GM21737 (cell line): ENCODE data around the gene UQCC2.

Experiments used
- ATAC-seq: cut with Tn5 transposase; IDR thresholded peaks from one replicate; pipeline ENCODE4 v1.9.1; 2021; ENCODE audit warnings: mild to moderate bottlenecking, moderate library complexity; ENCODE audit not compliant: unreplicated experiment

The UQCC2 gene

DNA sequence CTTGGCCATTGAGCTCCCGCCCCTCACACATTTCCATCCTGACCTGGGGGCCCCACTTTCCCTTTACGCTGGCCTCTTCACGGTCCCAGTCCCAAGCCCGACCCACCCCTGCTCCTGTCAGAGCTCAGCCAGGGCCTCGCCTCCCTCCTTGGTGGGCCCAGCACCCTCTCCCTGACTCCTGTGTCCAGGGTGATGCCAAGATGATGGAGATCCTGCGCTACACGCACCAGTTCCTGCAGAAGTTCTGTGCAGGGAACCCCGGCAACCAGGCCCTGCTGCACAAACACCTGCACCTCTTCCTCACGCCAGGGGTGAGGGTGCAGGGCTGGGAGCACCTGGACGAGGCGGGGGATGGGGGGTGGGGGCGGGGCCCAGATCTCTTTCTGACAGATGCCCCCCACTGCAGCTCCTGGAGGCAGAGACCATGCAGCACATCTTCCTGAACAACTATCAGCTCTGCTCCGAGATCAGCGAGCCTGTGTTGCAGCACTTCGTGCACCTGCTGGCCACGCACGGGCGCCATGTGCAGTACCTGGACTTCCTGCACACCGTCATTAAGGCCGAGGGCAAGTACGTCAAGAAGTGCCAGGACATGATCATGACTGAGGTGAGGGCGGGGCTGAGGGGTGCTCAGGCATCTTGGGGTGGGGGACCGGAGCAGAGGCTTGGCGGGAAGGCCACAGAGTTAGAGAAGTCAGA lies 33.1 kb downstream of the UQCC2 start:
- ATAC-seq, result no peak

DNA sequence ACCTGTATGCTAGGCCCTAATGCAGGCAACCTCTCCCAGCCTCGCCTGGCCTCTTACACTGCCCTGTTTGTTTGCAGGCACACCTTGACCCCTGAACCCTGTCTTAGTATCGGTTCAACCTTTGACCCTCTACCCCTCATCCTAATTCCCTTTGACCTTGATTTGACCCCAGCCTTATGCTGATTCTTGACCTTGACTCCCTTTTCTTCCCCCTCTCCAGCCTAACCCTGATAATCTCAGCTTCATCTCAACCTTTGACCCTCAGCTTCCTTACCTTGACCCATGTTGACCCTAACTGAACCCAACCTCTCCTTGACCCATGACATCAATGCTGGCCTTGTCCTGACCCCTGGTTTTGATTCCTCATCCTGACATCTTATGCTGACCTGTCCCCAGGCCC lies 33.8 kb downstream of the UQCC2 start:
- no peak for ATAC-seq

DNA sequence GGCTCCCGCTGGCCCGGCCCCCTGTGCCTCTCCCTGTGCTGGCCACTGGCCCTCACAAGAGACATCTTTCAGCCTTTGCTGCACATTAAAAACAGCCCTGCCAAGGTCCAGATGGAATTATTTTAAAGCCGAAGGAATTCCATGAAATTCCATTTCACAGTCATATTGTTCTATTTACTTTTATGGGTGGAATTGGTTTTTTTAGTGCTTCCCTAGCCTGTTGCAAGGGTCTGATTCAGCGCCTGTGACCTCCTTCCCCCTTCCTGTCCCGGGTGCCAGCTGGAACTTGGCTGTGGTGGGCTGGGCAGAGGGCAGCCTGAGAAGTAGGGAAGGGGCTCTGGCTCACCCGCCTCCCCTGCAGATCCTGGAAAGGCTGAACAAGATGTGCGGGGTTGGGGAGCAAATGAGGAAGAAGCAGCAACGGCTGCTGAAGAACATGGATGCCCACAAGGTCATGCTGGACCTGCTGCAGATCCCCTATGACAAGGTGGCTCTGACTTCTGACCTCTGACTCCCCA lies 34.3 kb downstream of the UQCC2 start:
- ATAC-seq, result no peak

DNA sequence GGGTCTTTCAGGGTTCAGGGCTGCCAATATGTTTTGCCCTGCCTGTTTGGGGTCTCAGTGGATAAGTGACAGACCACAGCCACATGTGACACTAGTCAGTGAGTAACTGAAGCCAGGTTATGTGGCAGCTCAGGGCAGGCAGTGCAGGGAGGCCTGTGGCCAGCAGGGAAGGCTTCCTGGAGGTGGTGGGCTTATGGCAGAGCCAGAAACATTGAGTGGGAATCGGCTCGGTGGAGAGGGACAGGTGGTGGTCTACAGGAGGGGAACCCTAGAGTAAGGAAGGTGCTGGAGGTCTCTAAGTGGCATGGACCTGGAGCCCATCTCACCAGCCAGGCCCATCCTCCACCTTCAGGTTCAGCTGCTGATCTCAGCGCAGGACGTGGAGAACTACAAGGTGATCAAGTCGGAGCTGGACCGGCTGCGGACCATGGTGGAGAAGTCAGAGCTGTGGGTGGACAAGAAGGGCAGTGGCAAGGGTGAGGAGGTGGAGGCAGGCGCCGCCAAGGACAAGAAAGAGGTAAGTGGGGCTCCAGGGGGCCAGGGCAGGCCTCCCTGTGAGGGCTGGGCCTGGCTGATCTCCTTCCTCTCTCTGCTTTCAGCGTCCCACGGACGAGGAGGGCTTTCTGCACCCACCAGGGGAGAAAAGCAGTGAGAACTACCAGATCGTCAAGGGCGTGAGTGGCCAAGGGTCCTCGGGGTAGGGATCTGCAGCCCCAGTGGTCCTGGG lies 34.9 kb downstream of the UQCC2 start:
- no peak for ATAC-seq

DNA sequence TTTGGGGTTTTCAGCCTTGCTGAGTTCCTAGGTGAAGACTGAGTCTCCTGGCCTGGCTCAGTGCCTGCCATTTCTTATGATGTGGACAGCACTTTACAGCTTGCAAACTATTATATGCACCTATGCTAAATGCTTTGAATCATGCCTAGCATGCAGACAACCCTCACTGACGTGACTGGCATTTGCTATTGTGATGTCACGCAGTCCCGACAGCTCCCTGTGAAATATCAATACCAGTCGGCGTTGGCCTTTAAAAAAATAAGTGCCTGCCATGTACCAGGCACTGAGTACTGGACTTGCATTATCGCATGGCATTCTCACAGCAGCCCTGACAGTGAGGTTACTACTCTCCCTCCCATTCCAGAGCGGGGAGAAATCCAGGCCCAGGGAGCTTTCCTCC lies 35.5 kb downstream of the UQCC2 start:
- ATAC-seq, result no peak

DNA sequence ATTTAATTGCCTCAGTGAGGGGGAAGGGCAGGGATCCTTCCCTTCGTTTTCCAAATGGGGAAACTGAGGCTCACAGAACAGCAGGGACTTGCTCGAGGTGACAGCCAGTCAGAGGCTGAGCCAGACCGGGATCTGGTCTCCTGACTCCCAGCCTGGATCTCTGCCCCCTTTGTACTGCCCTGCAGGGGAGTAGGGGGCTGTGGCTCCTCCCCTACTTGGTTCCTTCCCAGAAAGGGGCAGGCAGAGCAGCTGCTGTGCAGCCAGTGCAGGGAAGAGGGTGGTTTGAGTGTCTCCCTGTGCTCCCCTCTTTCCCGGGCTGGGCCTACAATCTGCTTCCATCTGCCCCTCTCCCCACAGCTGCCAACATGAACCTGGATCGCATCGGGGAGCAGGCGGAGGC lies 37.6 kb downstream of the UQCC2 start:
- ATAC-seq, result no peak

DNA sequence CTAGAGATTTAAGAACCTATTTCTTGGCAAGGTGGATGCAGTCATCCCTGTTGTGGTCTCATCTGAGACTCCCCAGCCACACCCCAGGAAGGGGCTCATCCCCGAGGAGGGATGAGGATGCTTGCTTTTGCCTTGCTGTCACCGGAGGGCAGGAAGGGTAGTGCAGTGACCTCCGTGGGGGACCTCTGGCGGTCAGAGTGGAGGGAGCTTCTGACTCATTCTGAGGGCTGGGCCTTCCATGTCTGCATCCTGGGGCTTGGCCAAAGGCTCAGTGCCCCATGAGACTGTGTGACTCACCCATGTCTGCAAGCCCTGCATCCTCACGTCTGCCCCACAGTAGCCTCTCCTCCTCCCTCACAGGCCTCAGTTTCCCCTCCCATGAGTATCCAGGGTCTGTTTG lies 38.7 kb downstream of the UQCC2 start:
- ATAC-seq, result no peak

DNA sequence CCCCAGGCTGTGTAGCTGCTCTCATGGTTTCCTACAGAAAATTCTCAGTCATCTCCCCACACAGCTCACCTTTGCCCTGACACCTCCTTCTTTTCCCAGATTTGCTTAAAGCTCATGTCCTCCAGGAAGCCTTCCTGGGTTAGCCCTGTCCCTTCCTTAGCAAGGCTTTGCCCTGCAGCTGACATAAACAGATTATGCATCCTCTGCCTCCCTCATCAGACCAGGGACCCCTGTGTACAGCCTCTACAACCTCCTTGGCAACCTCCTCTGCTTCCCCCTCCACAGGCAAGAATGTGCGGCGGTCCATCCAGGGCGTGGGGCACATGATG lies 39.8 kb downstream of the UQCC2 start:
- no peak for ATAC-seq

DNA sequence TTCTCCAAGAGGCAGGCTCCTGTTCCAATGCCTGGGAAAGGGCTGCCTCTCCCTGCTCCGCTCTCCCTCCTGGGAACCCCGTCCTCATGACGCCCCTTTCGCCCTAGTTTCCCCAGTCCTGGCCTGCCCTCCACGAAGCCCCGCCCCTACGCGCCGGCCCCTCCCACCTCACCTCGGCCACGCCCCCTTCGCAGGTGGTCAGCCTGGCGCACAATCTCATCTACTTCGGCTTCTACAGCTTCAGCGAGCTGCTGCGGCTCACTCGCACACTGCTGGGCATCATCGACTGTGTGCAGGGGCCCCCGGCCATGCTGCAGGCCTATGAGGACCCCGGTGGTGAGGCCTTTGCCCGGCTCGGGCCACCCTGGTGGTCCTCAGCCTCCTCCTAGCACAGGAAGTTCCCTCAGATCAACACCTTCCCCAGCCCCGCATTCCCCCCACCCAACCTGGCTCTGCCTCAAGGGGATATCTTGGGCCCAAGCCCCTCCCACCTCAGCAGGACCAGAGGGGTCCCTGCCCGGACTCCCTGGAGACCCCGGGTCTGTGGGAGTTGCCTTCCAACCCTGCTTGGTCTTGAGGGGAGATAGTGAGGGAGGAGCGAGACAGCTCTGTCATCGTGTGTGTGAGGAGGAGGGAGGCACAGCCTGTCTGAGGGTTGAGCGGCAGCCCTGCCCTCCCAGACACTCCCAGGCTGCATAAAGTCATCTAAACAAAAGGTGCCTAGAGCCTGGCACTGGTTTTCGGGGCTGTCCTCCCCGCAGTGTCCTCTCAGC lies 40.3 kb downstream of the UQCC2 start:
- no peak for ATAC-seq

DNA sequence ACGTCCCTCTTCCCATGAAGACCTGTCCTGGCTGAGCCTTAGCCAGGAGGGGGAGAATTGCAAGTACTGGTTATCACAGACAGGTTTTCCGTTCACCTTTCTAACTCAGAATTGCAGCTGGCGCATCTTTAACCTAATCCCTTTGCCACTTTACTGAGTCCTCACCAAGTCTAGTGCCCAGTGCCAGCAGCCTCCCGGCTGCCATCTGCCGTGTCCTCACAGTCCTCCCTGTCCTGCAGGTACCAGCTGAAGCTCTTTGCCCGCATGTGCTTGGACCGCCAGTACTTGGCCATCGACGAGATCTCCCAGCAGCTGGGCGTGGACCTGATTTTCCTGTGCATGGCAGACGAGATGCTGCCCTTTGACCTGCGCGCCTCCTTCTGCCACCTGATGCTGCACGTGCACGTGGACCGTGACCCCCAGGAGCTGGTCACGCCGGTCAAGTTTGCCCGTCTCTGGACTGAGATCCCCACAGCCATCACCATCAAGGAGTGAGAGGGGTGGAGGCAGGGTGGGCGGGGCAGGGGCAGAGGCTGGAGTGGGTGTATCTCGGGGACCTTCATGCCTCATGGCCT lies 41.3 kb downstream of the UQCC2 start:
- ATAC-seq, result no peak

DNA sequence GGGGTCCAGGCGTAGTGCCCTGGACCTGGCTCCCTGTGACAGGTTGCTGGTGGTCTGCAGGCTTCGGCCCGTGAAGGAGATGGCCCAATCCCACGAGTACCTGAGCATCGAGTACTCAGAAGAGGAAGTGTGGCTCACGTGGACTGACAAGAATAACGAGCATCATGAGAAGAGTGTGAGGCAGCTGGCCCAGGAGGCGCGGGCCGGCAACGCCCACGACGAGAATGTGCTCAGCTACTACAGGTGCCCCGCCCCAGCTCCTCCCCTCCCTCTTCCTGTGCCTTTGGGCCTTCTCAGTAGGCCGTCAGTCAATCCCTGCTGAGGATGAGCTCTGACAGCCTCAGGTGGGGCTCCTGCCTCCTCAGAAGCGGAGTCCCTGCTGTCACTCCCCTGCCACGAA lies 42.6 kb downstream of the UQCC2 start:
- no peak for ATAC-seq

DNA sequence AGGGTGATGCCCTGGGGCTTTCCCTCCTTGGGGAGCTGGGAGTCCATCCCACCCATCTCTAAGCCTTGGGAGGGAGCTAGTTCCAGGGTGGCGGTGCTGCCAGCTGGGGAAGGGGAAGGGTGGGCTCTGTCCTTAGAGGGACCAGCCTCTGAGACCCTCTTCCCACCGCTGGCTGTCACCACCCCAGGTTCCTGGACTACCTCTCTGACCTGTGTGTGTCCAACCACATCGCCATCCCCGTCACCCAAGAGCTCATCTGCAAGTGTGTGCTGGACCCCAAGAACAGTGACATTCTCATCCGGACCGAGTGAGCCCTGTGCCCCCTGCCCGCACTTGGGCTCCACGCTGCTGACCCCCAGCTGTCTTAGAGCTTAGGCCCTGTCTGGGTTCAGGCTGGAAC lies 43.2 kb downstream of the UQCC2 start:
- ATAC-seq, result no peak

DNA sequence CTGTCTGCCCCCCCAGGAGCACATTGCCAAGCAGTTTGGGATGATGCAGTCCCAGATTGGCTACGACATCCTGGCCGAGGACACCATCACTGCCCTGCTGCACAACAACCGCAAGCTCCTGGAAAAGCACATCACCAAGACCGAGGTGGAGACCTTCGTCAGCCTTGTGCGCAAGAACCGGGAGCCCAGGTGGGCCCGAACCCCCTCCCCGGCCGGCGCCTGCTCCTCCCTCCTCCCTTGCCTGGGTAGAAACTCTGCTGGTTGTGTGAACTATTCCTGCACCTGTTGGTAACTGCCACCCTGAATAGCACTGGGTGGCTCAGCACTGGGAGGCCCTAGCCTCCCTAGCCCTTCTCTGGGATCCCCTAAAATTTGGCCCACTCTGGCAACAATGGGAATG lies 43.7 kb downstream of the UQCC2 start:
- no peak for ATAC-seq

DNA sequence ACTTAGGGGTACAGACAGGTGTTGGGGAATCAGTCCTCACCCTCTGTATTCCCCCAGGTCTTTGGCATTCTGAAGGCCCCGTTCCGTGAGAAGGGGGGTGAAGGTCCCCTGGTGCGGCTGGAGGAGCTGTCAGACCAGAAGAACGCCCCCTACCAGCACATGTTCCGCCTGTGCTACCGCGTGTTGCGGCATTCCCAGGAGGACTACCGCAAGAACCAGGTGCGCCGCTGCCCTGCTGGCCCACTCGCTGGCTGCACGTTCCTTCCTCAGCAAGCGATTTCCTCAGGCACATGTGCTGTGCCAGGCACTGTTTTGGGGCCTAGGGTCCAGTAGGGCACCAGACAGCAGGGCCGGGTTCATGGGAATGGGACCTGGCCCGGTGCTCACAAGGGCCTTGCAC lies 44.4 kb downstream of the UQCC2 start:
- ATAC-seq, result no peak

DNA sequence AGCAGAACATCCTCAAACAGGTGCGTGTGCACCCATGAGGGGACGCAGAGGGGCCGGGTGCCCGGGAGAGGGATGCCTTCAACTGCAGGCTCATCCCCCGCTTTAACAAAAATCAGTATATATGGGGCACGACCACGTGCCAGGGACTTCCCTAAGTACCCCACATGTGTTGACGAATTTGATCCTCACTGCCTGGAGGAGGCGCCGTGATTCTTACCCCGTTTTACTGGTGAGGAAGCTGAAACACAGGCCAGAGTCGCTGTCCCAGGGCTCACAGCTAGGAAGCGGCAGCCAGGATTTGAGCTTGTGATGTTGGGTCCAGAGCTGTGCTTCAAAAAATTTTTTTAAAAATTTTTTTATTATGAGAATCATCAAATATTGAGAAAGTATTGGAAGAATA lies 45.5 kb downstream of the UQCC2 start:
- ATAC-seq, result no peak

DNA sequence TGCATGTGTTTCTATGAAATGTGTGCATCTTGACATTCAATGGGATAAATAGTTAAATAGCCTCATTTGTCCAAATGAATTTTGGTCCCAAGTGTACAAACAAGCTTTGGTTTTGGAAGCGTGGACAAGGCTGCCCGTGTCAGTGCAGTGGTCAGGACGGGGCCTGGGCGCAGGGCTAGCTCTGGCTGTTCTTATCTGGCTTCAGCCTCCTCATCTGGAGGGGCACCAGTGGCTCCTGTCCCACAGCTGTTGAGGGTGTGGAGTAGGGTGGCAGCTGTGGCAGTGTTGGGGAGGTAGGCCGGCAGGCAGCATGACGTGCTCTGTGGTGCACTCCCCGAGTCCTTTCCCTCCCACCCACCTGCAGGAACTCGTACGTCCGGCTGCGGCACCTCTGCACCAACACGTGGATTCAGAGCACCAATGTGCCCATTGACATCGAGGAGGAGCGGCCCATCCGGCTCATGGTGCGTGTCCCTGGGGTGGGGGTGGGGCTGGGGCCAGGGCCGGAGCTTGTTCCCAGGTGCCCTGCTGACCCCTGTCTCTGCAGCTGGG lies 46.9 kb downstream of the UQCC2 start:
- no peak for ATAC-seq

DNA sequence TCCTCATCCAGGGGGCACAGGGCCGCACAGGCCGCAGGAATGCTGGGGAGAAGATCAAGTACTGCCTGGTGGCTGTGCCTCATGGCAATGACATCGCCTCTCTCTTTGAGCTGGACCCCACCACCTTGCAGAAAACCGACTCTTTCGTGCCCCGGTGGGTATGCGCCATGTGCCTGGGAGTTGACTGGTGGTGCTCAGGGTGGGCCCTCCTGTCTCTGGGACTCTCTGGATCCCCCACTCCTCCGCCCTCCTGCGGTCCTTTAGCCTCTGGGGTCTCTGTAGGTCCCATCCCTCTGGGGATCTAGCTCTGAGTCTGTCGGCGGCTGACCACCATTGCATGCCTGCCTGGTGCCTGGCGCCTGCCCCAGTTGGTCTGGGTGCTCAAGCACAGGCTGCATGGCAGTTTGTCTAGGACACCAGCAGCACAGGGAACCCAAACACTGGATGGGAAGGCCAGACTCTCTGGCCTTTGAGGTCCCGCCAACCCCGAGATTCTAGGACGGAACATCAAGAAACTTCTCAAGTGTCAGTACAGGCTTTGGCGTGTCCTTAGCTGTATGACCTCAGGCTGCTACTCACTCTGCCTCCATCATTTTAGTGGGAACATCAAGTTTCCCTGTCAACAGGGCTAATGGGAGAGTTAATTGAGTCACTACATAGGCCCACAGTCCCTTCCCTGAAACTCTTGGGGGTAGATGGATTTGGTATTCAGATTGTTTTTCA lies 47.6 kb downstream of the UQCC2 start:
- ATAC-seq, result no peak

DNA sequence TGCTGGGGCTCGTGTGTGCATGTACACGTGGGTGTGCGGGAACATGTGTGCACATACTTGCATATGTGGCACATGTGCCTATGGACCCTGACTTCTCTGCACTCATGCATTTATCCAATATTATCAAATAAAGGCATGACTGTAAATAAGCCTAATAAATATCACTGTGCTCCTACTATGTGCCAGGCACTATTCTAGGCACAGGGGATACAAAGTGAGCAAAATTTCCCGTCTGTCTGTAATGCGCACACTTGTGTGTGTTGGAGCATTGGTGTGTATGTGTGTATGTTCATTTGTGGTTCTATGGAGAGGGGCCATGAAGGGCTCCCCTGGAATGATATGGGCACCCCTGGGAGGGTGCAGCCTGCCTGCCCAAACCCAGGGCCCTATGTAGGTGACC lies 48.5 kb downstream of the UQCC2 start:
- no peak for ATAC-seq

DNA sequence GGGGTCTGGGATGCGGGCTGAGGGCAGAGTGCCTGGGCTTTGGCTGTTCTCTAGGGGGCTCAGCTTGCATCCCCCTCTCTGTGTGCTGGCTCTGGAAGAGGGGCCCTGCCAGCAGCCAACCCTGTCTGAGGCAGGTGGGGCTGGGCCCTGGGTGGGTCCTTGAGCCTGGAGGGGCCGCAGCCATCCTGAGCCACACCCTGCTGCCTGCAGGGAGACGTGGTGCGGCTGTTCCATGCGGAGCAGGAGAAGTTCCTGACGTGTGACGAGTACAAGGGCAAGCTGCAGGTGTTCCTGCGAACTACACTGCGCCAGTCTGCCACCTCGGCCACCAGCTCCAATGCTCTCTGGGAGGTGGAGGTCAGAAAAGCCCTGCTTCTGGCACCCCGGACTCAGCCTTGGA lies 49.2 kb downstream of the UQCC2 start:
- no peak for ATAC-seq

DNA sequence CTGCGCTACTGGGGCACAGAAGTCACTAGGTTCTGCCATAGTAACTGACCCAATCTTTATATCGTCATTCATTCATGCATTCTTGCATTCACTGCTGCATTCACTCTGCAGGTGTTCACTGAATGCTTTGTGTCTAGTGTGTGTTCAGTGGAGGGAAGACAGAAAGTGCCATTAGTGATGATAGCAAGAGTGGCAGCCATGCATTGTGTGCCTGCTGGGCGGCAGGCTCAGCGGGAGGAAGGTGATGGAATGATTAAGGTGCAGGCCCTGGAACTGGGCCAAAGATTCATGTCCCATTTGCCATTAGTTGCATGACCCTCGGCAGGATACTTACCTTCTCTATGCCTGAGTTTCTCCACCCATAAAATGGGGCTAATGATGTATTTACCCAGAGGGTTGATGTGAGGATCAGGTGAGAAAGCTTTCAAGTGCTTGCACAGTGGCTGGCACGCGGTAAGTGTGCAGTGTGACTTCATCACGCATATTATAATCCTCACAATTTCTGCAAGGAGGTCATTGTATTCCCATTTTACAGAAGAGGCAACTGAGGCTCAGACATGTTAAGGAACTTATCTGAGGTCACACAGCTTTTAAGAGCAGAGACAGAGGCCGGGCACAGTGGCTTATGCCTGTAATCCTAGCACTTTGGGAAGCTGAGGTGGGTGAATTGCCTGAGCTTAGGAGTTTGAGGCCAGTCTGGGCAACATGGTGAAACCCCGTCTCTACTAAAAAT lies 50.2 kb downstream of the UQCC2 start:
- no peak for ATAC-seq
